ENCODE results near the gene GIMD1.

DNA sequence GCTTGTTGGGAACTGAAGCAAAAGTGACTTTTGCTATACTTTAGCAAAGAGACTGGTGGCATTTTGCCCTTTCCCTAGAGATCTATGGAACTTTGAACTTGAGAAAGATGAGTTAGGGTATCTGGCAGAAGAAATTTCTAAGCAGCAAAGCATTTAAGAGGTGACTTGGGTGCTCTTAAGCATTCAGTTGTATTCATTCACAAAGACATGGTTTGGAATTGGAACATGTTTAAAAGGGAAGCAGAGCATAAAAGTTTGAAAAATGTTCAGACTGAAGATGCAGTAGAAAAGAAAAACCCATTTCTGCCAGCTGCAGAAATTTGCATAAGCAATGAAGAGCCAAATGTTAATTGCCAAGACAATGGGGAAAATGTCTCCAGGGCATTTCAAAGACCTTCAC, 30.7 kb downstream of the GIMD1 start:
- TF ChIP-seq FOXM1 (IDR thresholded peaks at IDR 0.05; ENCODE audit: borderline replicate concordance) (no peak), SUZ12 (IDR thresholded peaks at IDR 0.05) (no peak), SP1 (IDR thresholded peaks at IDR 0.05) (no peak), BHLHE40 (IDR thresholded peaks at IDR 0.05; ENCODE audit: borderline replicate concordance) (no peak), ARNT (IDR thresholded peaks at IDR 0.05) (no peak)
- TF ChIP-seq, protein P1, sequence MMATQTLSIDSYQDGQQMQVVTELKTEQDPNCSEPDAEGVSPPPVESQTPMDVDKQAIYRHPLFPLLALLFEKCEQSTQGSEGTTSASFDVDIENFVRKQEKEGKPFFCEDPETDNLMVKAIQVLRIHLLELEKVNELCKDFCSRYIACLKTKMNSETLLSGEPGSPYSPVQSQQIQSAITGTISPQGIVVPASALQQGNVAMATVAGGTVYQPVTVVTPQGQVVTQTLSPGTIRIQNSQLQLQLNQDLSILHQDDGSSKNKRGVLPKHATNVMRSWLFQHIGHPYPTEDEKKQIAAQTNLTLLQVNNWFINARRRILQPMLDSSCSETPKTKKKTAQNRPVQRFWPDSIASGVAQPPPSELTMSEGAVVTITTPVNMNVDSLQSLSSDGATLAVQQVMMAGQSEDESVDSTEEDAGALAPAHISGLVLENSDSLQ (IDR thresholded peaks at IDR 0.05), result no peak

Data from HEK293T (cell line).